Mesangial cell (primary cell): ENCODE data around the gene TMEM222. TPM values are rescaled to one million over a fixed set of nuclear protein-coding genes. Genes with fewer than 3 reads are reported as not detected.

Experiments used
- total RNA-seq: library from RNA; depleted of rRNA; stranded (reverse); fragments of >200 nt; gene quantifications from 2 replicates; pipeline ENCODE4 v1.2.3, GENCODE V29; 2015

TMEM222 gene
- total RNA-seq: 35.0 and 43.0 TPM in 2 replicates

GRCh38 chr1:27321813-27322568, at the start of gene TMEM222:
Gene TMEM222, plus strand, starts transcription at chr1:27322163. Its CDS starts 35 bp downstream, at chr1:27322198.

GRCh38 chr1:27341525-27342252, 19.7 kb downstream of the TMEM222 start, which contains the start of gene SYTL1:
Gene SYTL1, plus strand, starts transcription at chr1:27342022. Its CDS starts 3,313 bp downstream, at chr1:27345335.

GRCh38 chr1:27366411-27367159, 44.6 kb downstream of the TMEM222 start, which contains the start of gene MAP3K6:
Gene MAP3K6, minus strand, starts transcription at chr1:27366961. Its CDS starts 364 bp downstream, at chr1:27366597.

GRCh38 chr1:27374362-27375086, 52.6 kb downstream of the TMEM222 start, which contains the start of gene FCN3:
Gene FCN3, minus strand, starts transcription at chr1:27374824. Its CDS starts 6 bp downstream, at chr1:27374818.

GRCh38 chr1:27383039-27383605, 61.2 kb downstream of the TMEM222 start, which contains the start of gene CD164L2:
Gene CD164L2, minus strand, starts transcription at chr1:27383333. Its CDS starts 94 bp downstream, at chr1:27383239.

Other genes starting within 250 kb of the TMEM222 start
- gene SLC9A1, start 167.0 kb upstream of the TMEM222 start, total RNA-seq: 17.3 and 40.3 TPM in 2 replicates
- gene WDTC1, start 87.5 kb upstream of the TMEM222 start, total RNA-seq: 19.4 and 33.7 TPM in 2 replicates
- 20.2 and 55.0 TPM in 2 replicates for gene SYTL1, start 19.9 kb downstream of the TMEM222 start, total RNA-seq
- gene MAP3K6, start 44.8 kb downstream of the TMEM222 start, total RNA-seq: 14.7 and 24.1 TPM in 2 replicates
- not detected in 2 replicates for gene FCN3, start 52.7 kb downstream of the TMEM222 start, total RNA-seq
- 0.13 TPM in 1 of 2 replicates, not detected in the other for gene CD164L2, start 61.2 kb downstream of the TMEM222 start, total RNA-seq
- 1.6 and 2.4 TPM in 2 replicates for gene GPR3, start 70.5 kb downstream of the TMEM222 start, total RNA-seq
- gene WASF2, start 168.0 kb downstream of the TMEM222 start, total RNA-seq: 31.4 and 50.8 TPM in 2 replicates